ENCODE results near the gene C1orf210.

DNA sequence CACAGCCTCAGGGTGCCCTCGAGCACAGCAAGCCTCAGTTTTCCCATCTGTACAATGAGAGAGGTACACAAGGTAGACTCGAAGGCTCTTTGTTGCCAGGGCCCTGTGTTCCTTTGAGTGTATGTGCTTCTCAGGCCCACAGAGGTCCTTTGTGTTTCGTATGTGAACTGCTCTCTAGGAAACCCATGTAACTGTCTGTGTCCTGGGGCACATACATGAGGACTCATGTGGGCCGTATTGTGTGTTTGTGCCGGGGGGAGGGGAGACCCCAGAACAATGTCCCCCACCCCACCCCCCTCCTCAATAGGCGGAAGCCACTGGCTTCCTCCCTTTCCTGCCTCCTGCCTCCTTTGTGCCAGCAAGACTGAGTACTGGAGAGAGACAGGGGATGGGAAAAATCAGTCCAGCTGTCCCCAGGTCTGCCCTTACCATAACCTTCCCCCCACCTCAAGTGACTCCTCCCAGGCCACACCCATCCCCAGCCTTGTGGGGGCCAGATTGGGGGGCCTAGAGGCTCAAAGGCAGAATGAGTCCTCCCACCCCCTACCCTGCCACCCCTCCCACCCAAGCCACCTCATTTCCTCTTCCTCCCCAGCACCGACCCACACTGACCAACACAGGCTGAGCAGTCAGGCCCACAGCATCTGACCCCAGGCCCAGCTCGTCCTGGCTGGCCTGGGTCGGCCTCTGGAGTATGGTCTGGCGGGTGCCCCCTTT, 15.2 kb upstream of the C1orf210 start, which contains the start of gene TIE1:
- TF ChIP-seq MYBL2 (CRISPR knock-in tag; IDR thresholded peaks at IDR 0.05): no peak
- TF ChIP-seq JUN (CRISPR knock-in tag; IDR thresholded peaks at IDR 0.05): no peak
- TF ChIP-seq, protein P1, sequence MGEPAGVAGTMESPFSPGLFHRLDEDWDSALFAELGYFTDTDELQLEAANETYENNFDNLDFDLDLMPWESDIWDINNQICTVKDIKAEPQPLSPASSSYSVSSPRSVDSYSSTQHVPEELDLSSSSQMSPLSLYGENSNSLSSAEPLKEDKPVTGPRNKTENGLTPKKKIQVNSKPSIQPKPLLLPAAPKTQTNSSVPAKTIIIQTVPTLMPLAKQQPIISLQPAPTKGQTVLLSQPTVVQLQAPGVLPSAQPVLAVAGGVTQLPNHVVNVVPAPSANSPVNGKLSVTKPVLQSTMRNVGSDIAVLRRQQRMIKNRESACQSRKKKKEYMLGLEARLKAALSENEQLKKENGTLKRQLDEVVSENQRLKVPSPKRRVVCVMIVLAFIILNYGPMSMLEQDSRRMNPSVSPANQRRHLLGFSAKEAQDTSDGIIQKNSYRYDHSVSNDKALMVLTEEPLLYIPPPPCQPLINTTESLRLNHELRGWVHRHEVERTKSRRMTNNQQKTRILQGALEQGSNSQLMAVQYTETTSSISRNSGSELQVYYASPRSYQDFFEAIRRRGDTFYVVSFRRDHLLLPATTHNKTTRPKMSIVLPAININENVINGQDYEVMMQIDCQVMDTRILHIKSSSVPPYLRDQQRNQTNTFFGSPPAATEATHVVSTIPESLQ (CRISPR knock-in tag; IDR thresholded peaks at IDR 0.05): no peak
- no peak for TF ChIP-seq CTCF (IDR thresholded peaks at IDR 0.05)
- TF ChIP-seq, protein P2, sequence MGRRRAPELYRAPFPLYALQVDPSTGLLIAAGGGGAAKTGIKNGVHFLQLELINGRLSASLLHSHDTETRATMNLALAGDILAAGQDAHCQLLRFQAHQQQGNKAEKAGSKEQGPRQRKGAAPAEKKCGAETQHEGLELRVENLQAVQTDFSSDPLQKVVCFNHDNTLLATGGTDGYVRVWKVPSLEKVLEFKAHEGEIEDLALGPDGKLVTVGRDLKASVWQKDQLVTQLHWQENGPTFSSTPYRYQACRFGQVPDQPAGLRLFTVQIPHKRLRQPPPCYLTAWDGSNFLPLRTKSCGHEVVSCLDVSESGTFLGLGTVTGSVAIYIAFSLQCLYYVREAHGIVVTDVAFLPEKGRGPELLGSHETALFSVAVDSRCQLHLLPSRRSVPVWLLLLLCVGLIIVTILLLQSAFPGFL (CRISPR knock-in tag; IDR thresholded peaks at IDR 0.05; ENCODE audit: borderline replicate concordance): no peak
- TF ChIP-seq SP1 (CRISPR knock-in tag; conservative IDR thresholded peaks at IDR 0.05): no peak
- no peak for TF ChIP-seq ZNF232 (CRISPR knock-in tag; IDR thresholded peaks at IDR 0.05)
- TF ChIP-seq GABPB1 (CRISPR knock-in tag; IDR thresholded peaks at IDR 0.05): no peak
- TF ChIP-seq NR2C2 (CRISPR knock-in tag; IDR thresholded peaks at IDR 0.05): no peak
- TF ChIP-seq, protein P3, sequence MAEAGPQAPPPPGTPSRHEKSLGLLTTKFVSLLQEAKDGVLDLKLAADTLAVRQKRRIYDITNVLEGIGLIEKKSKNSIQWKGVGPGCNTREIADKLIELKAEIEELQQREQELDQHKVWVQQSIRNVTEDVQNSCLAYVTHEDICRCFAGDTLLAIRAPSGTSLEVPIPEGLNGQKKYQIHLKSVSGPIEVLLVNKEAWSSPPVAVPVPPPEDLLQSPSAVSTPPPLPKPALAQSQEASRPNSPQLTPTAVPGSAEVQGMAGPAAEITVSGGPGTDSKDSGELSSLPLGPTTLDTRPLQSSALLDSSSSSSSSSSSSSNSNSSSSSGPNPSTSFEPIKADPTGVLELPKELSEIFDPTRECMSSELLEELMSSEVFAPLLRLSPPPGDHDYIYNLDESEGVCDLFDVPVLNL (CRISPR knock-in tag; IDR thresholded peaks at IDR 0.05; ENCODE audit: borderline replicate concordance, low read depth): no peak
- no peak for TF ChIP-seq TEAD4 (CRISPR knock-in tag; IDR thresholded peaks at IDR 0.05)
- TF ChIP-seq TEAD1 (CRISPR knock-in tag; IDR thresholded peaks at IDR 0.05): no peak
- no peak for TF ChIP-seq CREM (CRISPR knock-in tag; IDR thresholded peaks at IDR 0.05)
- TF ChIP-seq ZNF425 (CRISPR knock-in tag; conservative IDR thresholded peaks at IDR 0.05): no peak
